ENCODE results near the gene GOSR1. TPM values are rescaled to one million over a fixed set of nuclear protein-coding genes. Genes with fewer than 3 reads are reported as not detected.
A peak's percentile ranks its signal among the peaks of the same experiment; 100 is the strongest.

Gene GOSR1
- total and polyA plus RNA-seq, 2 donors (not counting 3 experiments of a cell fraction or from before 2014, with no cell fraction given), result 13.8 to 41.0 TPM

DNA sequence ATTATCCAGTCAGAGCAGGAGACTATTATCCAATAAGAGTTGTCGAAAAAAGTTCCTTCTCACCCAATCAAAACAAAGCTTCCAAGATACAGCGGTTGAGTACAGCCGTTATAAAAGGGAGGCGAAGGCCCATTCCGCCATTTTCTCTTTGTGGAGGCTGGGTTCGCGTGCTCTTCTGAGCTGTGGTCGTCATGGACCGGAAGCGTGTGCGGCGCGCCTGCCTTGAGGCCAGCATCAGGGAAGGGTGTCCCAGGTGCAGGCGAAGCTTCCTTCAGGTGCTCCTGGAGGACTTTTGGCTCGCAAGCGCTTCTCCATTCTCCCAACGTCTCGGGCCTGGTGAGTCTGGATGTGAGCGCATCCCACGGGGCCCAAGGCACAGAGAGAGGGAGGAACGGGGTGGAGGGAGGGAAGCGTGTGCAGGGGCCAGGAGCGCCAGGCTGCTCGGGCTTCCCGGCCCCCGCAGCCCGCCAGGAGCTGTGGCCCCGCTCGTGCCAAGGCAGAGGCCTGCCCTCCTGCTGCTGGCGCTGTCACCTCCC lies 99.2 kb downstream of the GOSR1 start:
- Histone ChIP-seq H3K27me3 (ENCODE audit: control insufficient read depth in 2 of 2, insufficient read depth in 2 of 2, low read length in 2 of 2) (no peaks in the 10 kb centered on the region), H3K79me2 (ENCODE audit: control insufficient read depth, insufficient read depth, low read length) (no peaks in the 10 kb centered on the region), H3K4me1 (ENCODE audit: control insufficient read depth, extremely low read depth, insufficient read depth, low read length) (peaks cover 2% of the 10 kb centered on the region), H3K27ac (ENCODE audit: insufficient read depth, low read depth, low read length) (no peak overlapping the region), H3K9ac (replicated peaks; ENCODE audit: extremely low read depth, insufficient read depth, low read length) (no peak overlapping the region), H2AFZ (ENCODE audit: low read depth, low read length) (no peak overlapping the region), H3K9me3 (replicated peaks; ENCODE audit: control insufficient read depth, insufficient read depth, low read length) (no peaks in the 10 kb centered on the region), H4K20me1 (replicated peaks; ENCODE audit: control insufficient read depth, extremely low read depth, insufficient read depth, low read length) (no peaks in the 10 kb centered on the region), H3K36me3 (ENCODE audit: control insufficient read depth in 2 of 2, extremely low read depth in 1 of 2, insufficient read depth in 2 of 2, low read length in 2 of 2) (no peaks in the 10 kb centered on the region), H3K4me2 (ENCODE audit: insufficient read depth, low read length) (no peak overlapping the region), H3K9me1 (replicated peaks; ENCODE audit: control insufficient read depth, extremely low read depth, insufficient read depth, low read length) (no peaks in the 10 kb centered on the region), H3K4me3 (replicated peaks in 1 of 3; ENCODE audit: insufficient read depth in 1 of 3, low read depth in 1 of 3, low read length in 3 of 3) (peak overlapping the region in 1 of 3 experiments; percentile 31)
- no TSS peak for BruUV-seq (replicated peaks)
- FAIRE-seq (no peak), DNase-seq (ENCODE audit: low read depth, low spot score) (peak; percentile 34)
- dilution Hi-C loops (cut with MboI; ENCODE audit: extremely low pct_ligation_motif_present, low sequenced_read_pairs) (no loop called here), intact Hi-C loops (cut with micrococcal nuclease) (no loop called here)
- POLR2A ChIA-PET, result no interaction called here
- CTCF ChIA-PET, result no interaction called here
- TF ChIP-seq, protein P1, sequence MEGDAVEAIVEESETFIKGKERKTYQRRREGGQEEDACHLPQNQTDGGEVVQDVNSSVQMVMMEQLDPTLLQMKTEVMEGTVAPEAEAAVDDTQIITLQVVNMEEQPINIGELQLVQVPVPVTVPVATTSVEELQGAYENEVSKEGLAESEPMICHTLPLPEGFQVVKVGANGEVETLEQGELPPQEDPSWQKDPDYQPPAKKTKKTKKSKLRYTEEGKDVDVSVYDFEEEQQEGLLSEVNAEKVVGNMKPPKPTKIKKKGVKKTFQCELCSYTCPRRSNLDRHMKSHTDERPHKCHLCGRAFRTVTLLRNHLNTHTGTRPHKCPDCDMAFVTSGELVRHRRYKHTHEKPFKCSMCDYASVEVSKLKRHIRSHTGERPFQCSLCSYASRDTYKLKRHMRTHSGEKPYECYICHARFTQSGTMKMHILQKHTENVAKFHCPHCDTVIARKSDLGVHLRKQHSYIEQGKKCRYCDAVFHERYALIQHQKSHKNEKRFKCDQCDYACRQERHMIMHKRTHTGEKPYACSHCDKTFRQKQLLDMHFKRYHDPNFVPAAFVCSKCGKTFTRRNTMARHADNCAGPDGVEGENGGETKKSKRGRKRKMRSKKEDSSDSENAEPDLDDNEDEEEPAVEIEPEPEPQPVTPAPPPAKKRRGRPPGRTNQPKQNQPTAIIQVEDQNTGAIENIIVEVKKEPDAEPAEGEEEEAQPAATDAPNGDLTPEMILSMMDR (IDR thresholded peaks at IDR 0.05; ENCODE audit: extremely low read depth in 1 of 2, insufficient read depth in 1 of 2, low read depth in 1 of 2, low read length in 2 of 2), result no peak
- no peak for TF ChIP-seq MYC (IDR thresholded peaks at IDR 0.05; ENCODE audit: low read depth, low read length)

Other genes with a start within 250 kb of the GOSR1 start
- not detected in 2 replicates for gene SLC6A4, start 241.7 kb upstream of the GOSR1 start, total RNA-seq
- gene SLC6A4, start 241.7 kb upstream of the GOSR1 start, polyA plus RNA-seq, result 0.18 and 0.25 TPM in 2 replicates
- 65.8 and 75.0 TPM in 2 replicates for gene BLMH, start 185.5 kb upstream of the GOSR1 start, total RNA-seq
- 18.6 and 24.6 TPM in 2 replicates for gene BLMH, start 185.5 kb upstream of the GOSR1 start, polyA plus RNA-seq
- not detected in 2 replicates for gene TMIGD1, start 143.4 kb upstream of the GOSR1 start, total RNA-seq
- not detected in 2 replicates for gene TMIGD1, start 143.4 kb upstream of the GOSR1 start, polyA plus RNA-seq
- 63.6 and 68.0 TPM in 2 replicates for gene CPD, start 98.5 kb upstream of the GOSR1 start, total RNA-seq
- gene CPD, start 98.5 kb upstream of the GOSR1 start, polyA plus RNA-seq, result 15.7 and 18.3 TPM in 2 replicates